ENCODE measurements around the gene GALNT1. TPM values are rescaled to one million over a fixed set of nuclear protein-coding genes. Genes with fewer than 3 reads are reported as not detected.
A peak's percentile ranks its signal among the peaks of the same experiment; 100 is the strongest.

The GALNT1 gene
- total RNA-seq, 1 experiment from 2014 or later: 77.9 TPM

GRCh38 chr18:35721431-35722081, 140.0 kb downstream of the GALNT1 start:
- no peaks in the 10 kb centered on the region; the same call in 1 of the 2 replicates for H3K27me3 Mint-ChIP-seq (ENCODE audit: low read depth)
- no CpG with 5 or more reads among the region's 6 CpGs for WGBS (ENCODE audit: extremely low coverage, insufficient read length, low lambda C conversion rate)
- Histone ChIP-seq H3T11ph (ENCODE audit: low read length) (no peak overlapping the region), H3K9me3 (ENCODE audit: control insufficient read depth, low read depth, low read length) (no peaks in the 10 kb centered on the region), H3K4ac (ENCODE audit: low read depth, low read length) (no peak overlapping the region), H2BK5ac (ENCODE audit: insufficient read length, low read length) (no peak overlapping the region), H2BK12ac (ENCODE audit: insufficient read length, low read depth, low read length) (no peak overlapping the region), H3K14ac (ENCODE audit: insufficient read depth, low read length) (no peak overlapping the region), H2BK15ac (ENCODE audit: low read depth, low read length) (no peak overlapping the region), H3K27ac (ENCODE audit: insufficient read length, low read depth, low read length) (no peak overlapping the region), H2AFZ (ENCODE audit: low read length) (no peak overlapping the region), H3K79me1 (ENCODE audit: insufficient read depth, low read depth, low read length, poor library complexity, severe bottlenecking) (no peaks in the 10 kb centered on the region), H3K27me3 (ENCODE audit: insufficient read depth, low read length) (no peaks in the 10 kb centered on the region), H3K4me2 (ENCODE audit: insufficient read depth, insufficient read length, low read length) (no peak overlapping the region), H3K4me1 (ENCODE audit: insufficient read depth, low read length) (no peaks in the 10 kb centered on the region), H3K79me2 (ENCODE audit: insufficient read depth, low read length) (no peaks in the 10 kb centered on the region), H4K91ac (ENCODE audit: insufficient read length, low read depth, low read length) (no peak overlapping the region), H2BK20ac (ENCODE audit: low read depth, low read length, poor library complexity, severe bottlenecking) (no peak overlapping the region), H2AK5ac (ENCODE audit: insufficient read length, low read length) (no peak overlapping the region), H3K23me2 (ENCODE audit: insufficient read length, low read depth, low read length, poor library complexity, severe bottlenecking) (no peaks in the 10 kb centered on the region), H4K8ac (replicated peaks; ENCODE audit: insufficient read length, low read depth, low read length) (no peak overlapping the region), H3K18ac (ENCODE audit: insufficient read length, low read depth, low read length) (no peak overlapping the region), H4K5ac (ENCODE audit: insufficient read length, low read depth, low read length) (no peak overlapping the region), H3K23ac (ENCODE audit: insufficient read length, low read depth, low read length) (no peak overlapping the region), H4K20me1 (ENCODE audit: control insufficient read depth, insufficient read depth, insufficient read length) (no peaks in the 10 kb centered on the region), H3K56ac (ENCODE audit: insufficient read length, low read depth, low read length) (no peak overlapping the region), H2BK120ac (ENCODE audit: low read depth, low read length, poor library complexity, severe bottlenecking) (no peak overlapping the region), H3K9ac (ENCODE audit: extremely low read depth, insufficient read length, low read length) (no peak overlapping the region)
- no peak overlapping the region for H3K4me3 Mint-ChIP-seq
- no peak for TF ChIP-seq CTCF (conservative IDR thresholded peaks at IDR 0.05)
- H3K4me1 Mint-ChIP-seq: 0 out of 4 replicates have a peak, but pooled peaks cover 0 to 3% of the 10 kb centered on the region in 2 experiments
- peak overlapping the region in 1 of 3 experiments; percentile 9; a peak in 1 of 7 replicates for H3K27ac Mint-ChIP-seq
- DNase-seq: no peak
- peaks cover 19 to 25% of the 10 kb centered on the region in 2 experiments; a peak in 4 of 5 replicates for H3K9me3 Mint-ChIP-seq
- H3K36me3 Mint-ChIP-seq (ENCODE audit: insufficient read depth in 1 of 3, low read depth in 3 of 3): peaks cover 0 to 18% (median 7%) of the 10 kb centered on the region in 3 experiments; a peak in 5 of 7 replicates
